ENCODE data around the gene XYLB.

XYLB gene

GRCh38 chr3:38314112-38314763 lies 32.3 kb upstream of the XYLB start:
- no peak for TF ChIP-seq CTCF (IDR thresholded peaks at IDR 0.05; ENCODE audit: insufficient read depth, low read length, poor library complexity, severe bottlenecking)
- Histone ChIP-seq H3K27me3 (replicated peaks; ENCODE audit: control insufficient read depth, insufficient read depth, low read length) (no peaks in the 10 kb centered on the region; the same call in none of the 2 replicates), H3K4me3 (replicated peaks; ENCODE audit: low read depth, low read length) (no peak overlapping the region), H3K36me3 (ENCODE audit: control insufficient read depth, insufficient read depth, low read length) (no peaks in the 10 kb centered on the region)
- DNase-seq (ENCODE audit: extremely low read depth, insufficient read length), result no peak

- no peaks in the 10 kb centered on the region for H3K36me3 ChIP-seq (ENCODE audit: control insufficient read depth, insufficient read depth, low read length)
- TF ChIP-seq CTCF (IDR thresholded peaks at IDR 0.05; ENCODE audit: insufficient read depth, low read length, poor library complexity, severe bottlenecking), result no peak
- no peak overlapping the region for H3K4me3 ChIP-seq (replicated peaks; ENCODE audit: low read depth, low read length)
- no peak for DNase-seq (ENCODE audit: extremely low read depth, insufficient read length)
- H3K27me3 ChIP-seq (replicated peaks; ENCODE audit: control insufficient read depth, insufficient read depth, low read length), result no peaks in the 10 kb centered on the region; the same call in none of the 2 replicates
These were observed 31.7 kb upstream of the XYLB start for GRCh38 chr3:38314764-38315487.

GRCh38 chr3:38315488-38316230 lies 30.9 kb upstream of the XYLB start:
- no peak for TF ChIP-seq CTCF (IDR thresholded peaks at IDR 0.05; ENCODE audit: insufficient read depth, low read length, poor library complexity, severe bottlenecking)
- H3K4me3 ChIP-seq (replicated peaks; ENCODE audit: low read depth, low read length), result no peak overlapping the region
- H3K36me3 ChIP-seq (ENCODE audit: control insufficient read depth, insufficient read depth, low read length), result no peaks in the 10 kb centered on the region
- H3K27me3 ChIP-seq (replicated peaks; ENCODE audit: control insufficient read depth, insufficient read depth, low read length), result no peaks in the 10 kb centered on the region; the same call in none of the 2 replicates
- DNase-seq (ENCODE audit: extremely low read depth, insufficient read length), result no peak

GRCh38 chr3:38316356-38317191 lies 30.0 kb upstream of the XYLB start:
- H3K27me3 ChIP-seq (replicated peaks; ENCODE audit: control insufficient read depth, insufficient read depth, low read length), result no peaks in the 10 kb centered on the region; the same call in none of the 2 replicates
- no peak for DNase-seq (ENCODE audit: extremely low read depth, insufficient read length)
- no peak overlapping the region for H3K4me3 ChIP-seq (replicated peaks; ENCODE audit: low read depth, low read length)
- H3K36me3 ChIP-seq (ENCODE audit: control insufficient read depth, insufficient read depth, low read length), result no peaks in the 10 kb centered on the region
- no peak for TF ChIP-seq CTCF (IDR thresholded peaks at IDR 0.05; ENCODE audit: insufficient read depth, low read length, poor library complexity, severe bottlenecking)

GRCh38 chr3:38317192-38317759 lies 29.3 kb upstream of the XYLB start:
- no peak overlapping the region for H3K4me3 ChIP-seq (replicated peaks; ENCODE audit: low read depth, low read length)
- DNase-seq (ENCODE audit: extremely low read depth, insufficient read length), result no peak
- H3K36me3 ChIP-seq (ENCODE audit: control insufficient read depth, insufficient read depth, low read length), result no peaks in the 10 kb centered on the region
- no peak for TF ChIP-seq CTCF (IDR thresholded peaks at IDR 0.05; ENCODE audit: insufficient read depth, low read length, poor library complexity, severe bottlenecking)
- H3K27me3 ChIP-seq (replicated peaks; ENCODE audit: control insufficient read depth, insufficient read depth, low read length), result no peaks in the 10 kb centered on the region; the same call in none of the 2 replicates
